ENCODE measurements around the gene PLCB2. TPM values are rescaled to one million over a fixed set of nuclear protein-coding genes. Genes with fewer than 3 reads are reported as not detected.

PLCB2 gene
- total and polyA plus RNA-seq, 2 donors (not counting 1 experiment from before 2014, with no cell fraction given): 166 to 312 TPM

- Histone ChIP-seq H3K4me1 (ENCODE audit: control insufficient read depth in 2 of 2, insufficient read depth in 2 of 2, low read length in 2 of 2) (peaks cover 17 to 21% of the 10 kb centered on the region in 2 donors), H3K27me3 (replicated peaks in 1 of 4; ENCODE audit: control extremely low read depth in 1 of 4, control insufficient read depth in 3 of 4, insufficient read depth in 4 of 4, low read length in 3 of 4) (no peaks in the 10 kb centered on the region), H3K36me3 (replicated peaks in 1 of 2; ENCODE audit: control extremely low read depth in 1 of 2, control insufficient read depth in 1 of 2, extremely low read depth in 1 of 2, insufficient read depth in 2 of 2, low read length in 1 of 2) (no peaks in the 10 kb centered on the region), H3K9ac (ENCODE audit: low read length) (no peak overlapping the region), H3K4me2 (replicated peaks; ENCODE audit: low read depth, low read length, poor library complexity, severe bottlenecking) (no peak overlapping the region), H3K27ac (ENCODE audit: low read length in 2 of 2) (no peak overlapping the region), H3K4me3 (ENCODE audit: control extremely low read depth in 1 of 5, extremely low read depth in 1 of 5, insufficient read depth in 1 of 5, low read depth in 2 of 5, low read length in 4 of 5) (no peak overlapping the region), H4K20me1 (ENCODE audit: control insufficient read depth, insufficient read depth, low read length, poor library complexity, severe bottlenecking) (no peaks in the 10 kb centered on the region), H3K9me3 (ENCODE audit: control extremely low read depth in 1 of 3, control insufficient read depth in 2 of 3, insufficient read depth in 1 of 3, low read length in 2 of 3) (no peaks in the 10 kb centered on the region), H2AFZ (ENCODE audit: insufficient read depth, low read depth, low read length, poor library complexity, severe bottlenecking) (no peak overlapping the region), H3K79me2 (ENCODE audit: control insufficient read depth, insufficient read depth, low read length) (no peaks in the 10 kb centered on the region)
- TF ChIP-seq EZH2 (IDR thresholded peaks at IDR 0.05; ENCODE audit: borderline replicate concordance, insufficient read depth, low read depth, low read length, poor library complexity, severe bottlenecking) (no peak), CTCF (IDR thresholded peaks at IDR 0.05) (no peak)
- H3K27me3 Mint-ChIP-seq: no peaks in the 10 kb centered on the region
- H3K4me1 Mint-ChIP-seq: peaks cover 19% of the 10 kb centered on the region
- CTCF ChIA-PET: interaction anchor here (1.7 to 12.2 kb wide), 5 partner anchors 12 to 53 kb away, joined by 6 to 221 read pairs (median 43); partner anchors contain the start of genes INAFM2 and PLCB2
- intact Hi-C loops (cut with micrococcal nuclease): no loop called here
- ATAC-seq (ENCODE audit: low read depth): no peak
- no peak overlapping the region for H3K4me3 Mint-ChIP-seq
- no peaks in the 10 kb centered on the region for H3K9me3 Mint-ChIP-seq (ENCODE audit: insufficient read depth)
- POLR2A ChIA-PET: no interaction called here
- DNase-seq: no peak
- WGBS (ENCODE audit: insufficient coverage): 98% methylated on average over 6 of the region's 7 CpGs
- no peak overlapping the region for H3K27ac Mint-ChIP-seq
Measured at GRCh38 chr15:40331637-40332036, 23.9 kb upstream of the PLCB2 start.

DNA sequence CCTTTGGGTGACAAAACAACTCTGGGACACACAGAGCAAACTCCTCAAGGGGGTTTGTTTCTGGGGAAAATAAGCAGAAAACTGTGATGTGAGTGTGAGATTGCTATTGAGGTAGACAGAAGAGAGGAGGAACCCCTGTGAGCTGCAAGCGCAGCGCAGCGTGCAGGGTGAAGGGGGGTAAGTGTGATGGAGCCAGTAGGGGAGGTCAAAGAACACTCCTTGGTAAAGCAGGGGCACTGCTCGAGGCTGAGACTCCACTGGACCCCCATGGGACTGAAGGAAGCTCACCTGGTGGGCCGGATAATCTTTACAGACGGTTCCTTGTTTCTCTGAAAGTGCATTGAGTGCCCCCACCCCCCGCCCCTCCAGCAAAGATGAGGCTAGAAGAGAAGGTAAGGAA, 23.3 kb upstream of the PLCB2 start:
- H3K9ac ChIP-seq (ENCODE audit: low read length): no peak overlapping the region
- no peaks in the 10 kb centered on the region for H3K9me3 ChIP-seq (ENCODE audit: control extremely low read depth in 1 of 3, control insufficient read depth in 2 of 3, insufficient read depth in 1 of 3, low read length in 2 of 3)
- WGBS (ENCODE audit: insufficient coverage): 100% methylated on average over 3 of the region's 7 CpGs
- peaks cover 17 to 18% of the 10 kb centered on the region in 2 donors for H3K4me1 ChIP-seq (ENCODE audit: control insufficient read depth in 2 of 2, insufficient read depth in 2 of 2, low read length in 2 of 2)
- H3K4me3 ChIP-seq (ENCODE audit: control extremely low read depth in 1 of 5, extremely low read depth in 1 of 5, insufficient read depth in 1 of 5, low read depth in 2 of 5, low read length in 4 of 5): no peak overlapping the region
- Mint-ChIP-seq H3K4me1 (peaks cover 19% of the 10 kb centered on the region), H3K4me3 (no peak overlapping the region), H3K27me3 (no peaks in the 10 kb centered on the region), H3K27ac (no peak overlapping the region), H3K9me3 (ENCODE audit: insufficient read depth) (no peaks in the 10 kb centered on the region)
- H2AFZ ChIP-seq (ENCODE audit: insufficient read depth, low read depth, low read length, poor library complexity, severe bottlenecking): no peak overlapping the region
- intact Hi-C loops (cut with micrococcal nuclease): no loop called here
- ATAC-seq (ENCODE audit: low read depth) (no peak), DNase-seq (no peak)
- no peaks in the 10 kb centered on the region for H3K27me3 ChIP-seq (replicated peaks in 1 of 4; ENCODE audit: control extremely low read depth in 1 of 4, control insufficient read depth in 3 of 4, insufficient read depth in 4 of 4, low read length in 3 of 4)
- CTCF ChIA-PET: interaction anchor here (2.6 to 12.2 kb wide), 4 partner anchors 11 to 52 kb away, joined by 7 to 221 read pairs (median 50); partner anchors contain the start of genes INAFM2 and PLCB2
- TF ChIP-seq EZH2 (IDR thresholded peaks at IDR 0.05; ENCODE audit: borderline replicate concordance, insufficient read depth, low read depth, low read length, poor library complexity, severe bottlenecking) (no peak), CTCF (IDR thresholded peaks at IDR 0.05) (no peak)
- H3K4me2 ChIP-seq (replicated peaks; ENCODE audit: low read depth, low read length, poor library complexity, severe bottlenecking): no peak overlapping the region
- no peaks in the 10 kb centered on the region for H4K20me1 ChIP-seq (ENCODE audit: control insufficient read depth, insufficient read depth, low read length, poor library complexity, severe bottlenecking)
- no peaks in the 10 kb centered on the region for H3K36me3 ChIP-seq (replicated peaks in 1 of 2; ENCODE audit: control extremely low read depth in 1 of 2, control insufficient read depth in 1 of 2, extremely low read depth in 1 of 2, insufficient read depth in 2 of 2, low read length in 1 of 2)
- no peaks in the 10 kb centered on the region for H3K79me2 ChIP-seq (ENCODE audit: control insufficient read depth, insufficient read depth, low read length)
- H3K27ac ChIP-seq (ENCODE audit: low read length in 2 of 2): no peak overlapping the region
- POLR2A ChIA-PET: no interaction called here
